Sigmoid colon (tissue), 7 donors: Measurements from ENCODE around the gene ACTN4. TPM values are rescaled to one million over a fixed set of nuclear protein-coding genes. Genes with fewer than 3 reads are reported as not detected.

Experiments used
- DNase-seq: peaks from one replicate; pipeline ENCODE4 v3.0.0-alpha.2; 2019
- H3K27ac ChIP-seq, 4 donors: fragments of 200-600 bp; sonication (generic); one replicate each; pipeline ENCODE4 v1.5.1; 2016 to 2019; ENCODE audit warnings: mild to moderate bottlenecking in 1 of 4
- H3K27me3 ChIP-seq, 3 donors: fragments of 200-600 bp; sonication (generic); one replicate each; pipeline ENCODE4 v1.5.1; 2019; ENCODE audit warnings: mild to moderate bottlenecking in 1 of 3
- H3K36me3 ChIP-seq, 4 donors: fragments of 200-600 bp; sonication (generic); one replicate each; pipeline ENCODE4 v1.5.1; 2016 to 2019
- H3K4me1 ChIP-seq, 4 donors: fragments of 200-600 bp; sonication (generic); one replicate each; pipeline ENCODE4 v1.5.1; 2017 to 2019
- H3K4me3 ChIP-seq, 4 donors: fragments of 200-600 bp; sonication (generic); one replicate each; pipeline ENCODE4 v1.5.1; 2017 to 2019; ENCODE audit warnings: mild to moderate bottlenecking in 2 of 4, moderate library complexity in 1 of 4
- H3K9me3 ChIP-seq, 4 donors: fragments of 200-600 bp in 3 of 4; sonication (generic) in 3 of 4; one replicate each; pipeline versions ENCODE4 v1.5.1 to v1.6.1; 2013 to 2019
- CTCF ChIP-seq, 4 experiments: fragments of 450-650 bp in 3 of 4; fragments of 200-600 bp in 1 of 4; IDR thresholded peaks; one replicate each; pipeline ENCODE4 v1.5.1; 2016 to 2019; ENCODE audit warnings: antibody characterized with exemption in 4 of 4, mild to moderate bottlenecking in 3 of 4, moderate library complexity in 2 of 4
- EP300 ChIP-seq, 4 donors: sonication (generic); formaldehyde crosslinking; IDR thresholded peaks; one replicate each; pipeline ENCODE4 v1.6.1; 2017; ENCODE audit warnings: antibody characterized with exemption in 4 of 4
- POLR2A ChIP-seq, 2 donors: fragments of 450-650 bp; IDR thresholded peaks; one replicate each; pipeline ENCODE4 v1.6.1; 2016; ENCODE audit warnings: antibody characterized with exemption in 2 of 2, mild to moderate bottlenecking in 2 of 2, moderate library complexity in 2 of 2
- POLR2AphosphoS5 ChIP-seq, 4 donors: sonication (generic); formaldehyde crosslinking; IDR thresholded peaks; one replicate each; pipeline ENCODE4 v1.6.1; 2017; ENCODE audit warnings: antibody characterized with exemption in 4 of 4
- WGBS, 2 donors: extraction: QIAGEN DNeasy Blood & Tissue Kit; methylation state at CpG; one replicate each; pipeline ENCODE4 v1.1.7; 2013; 5-methylcytosine and 5-hydroxymethylcytosine counted together
- intact Hi-C: fragments of 100-400 bp; cut with DNase I; formaldehyde crosslinking; loops from one replicate; pipeline ENCODE4 v1.15.1; 2023
- polyA plus RNA-seq, 3 donors: library from polyadenylated mRNA; stranded (reverse); fragments of 200-250 nt; gene quantifications; one replicate each; pipeline ENCODE4 v1.2.3, GENCODE V29; 2013
- total RNA-seq, 4 donors: library from RNA; depleted of rRNA; stranded (reverse); fragments of >200 nt; gene quantifications; one replicate each; pipeline ENCODE4 v1.1.0, GENCODE V29; 2016
- donor health status: healthy with polysubstance abuse.
- donor health status: Bipolar disorder and iron deficiency.
- donor health status: healthy.

The ACTN4 gene
- total and polyA plus RNA-seq, 7 donors, result 122 to 456 (median 176) TPM

DNA sequence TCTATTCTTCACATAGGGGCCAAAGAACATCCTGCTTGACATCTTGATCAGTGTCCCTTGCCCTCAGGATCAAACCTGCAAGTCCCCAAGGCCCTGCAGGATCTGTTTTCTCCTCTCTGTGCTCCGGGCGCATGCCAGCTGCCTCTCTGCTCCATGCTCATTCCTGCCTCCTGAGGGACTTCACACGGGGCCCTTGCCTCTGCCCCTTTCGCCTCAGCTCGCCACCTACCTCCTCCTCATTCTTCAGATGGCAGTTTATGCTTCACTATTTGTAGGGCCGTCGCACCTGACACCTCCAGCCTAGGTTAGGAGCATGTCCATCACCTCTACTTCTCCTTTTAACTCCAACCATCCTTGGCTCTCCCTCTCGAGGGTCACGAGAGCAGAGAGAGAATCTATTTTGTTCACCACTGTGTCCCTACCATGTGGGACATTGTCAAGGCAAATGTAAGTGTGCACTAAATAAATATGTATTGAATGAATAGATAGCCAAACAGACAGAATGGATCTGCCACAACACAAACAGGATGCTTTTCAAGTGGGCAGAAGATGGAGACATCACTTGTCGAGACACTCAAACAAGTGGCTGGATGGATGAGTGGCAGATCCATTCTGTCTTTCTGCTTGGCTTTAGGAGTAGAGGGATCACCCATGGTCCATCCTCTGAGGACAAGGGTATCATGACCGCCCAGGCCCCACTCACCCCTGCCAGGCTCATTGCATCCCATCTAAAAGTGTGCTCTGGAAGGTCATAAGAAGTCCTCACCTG lies 29.6 kb downstream of the ACTN4 start:
- Histone ChIP-seq H3K27me3 (no peaks in the 10 kb centered on the region), H3K36me3 (no peaks in the 10 kb centered on the region), H3K4me3 (no peak overlapping the region), H3K27ac (peak overlapping the region; percentile 80 to 97 (median 96)), H3K9me3 (no peaks in the 10 kb centered on the region), H3K4me1 (peaks cover 0 to 73% (median 69%) of the 10 kb centered on the region in 4 donors)
- intact Hi-C loops, result no loop called here
- WGBS, 2 donors, result 77 to 79% methylated on average over 11 of the region's 11 CpGs
- DNase-seq, result no peak
- no peak for TF ChIP-seq EP300 (IDR thresholded peaks at IDR 0.05)
- no peak for TF ChIP-seq POLR2AphosphoS5 (IDR thresholded peaks at IDR 0.05)
- no peak for TF ChIP-seq POLR2A (IDR thresholded peaks at IDR 0.05)
- TF ChIP-seq CTCF (IDR thresholded peaks at IDR 0.05), result no peak

DNA sequence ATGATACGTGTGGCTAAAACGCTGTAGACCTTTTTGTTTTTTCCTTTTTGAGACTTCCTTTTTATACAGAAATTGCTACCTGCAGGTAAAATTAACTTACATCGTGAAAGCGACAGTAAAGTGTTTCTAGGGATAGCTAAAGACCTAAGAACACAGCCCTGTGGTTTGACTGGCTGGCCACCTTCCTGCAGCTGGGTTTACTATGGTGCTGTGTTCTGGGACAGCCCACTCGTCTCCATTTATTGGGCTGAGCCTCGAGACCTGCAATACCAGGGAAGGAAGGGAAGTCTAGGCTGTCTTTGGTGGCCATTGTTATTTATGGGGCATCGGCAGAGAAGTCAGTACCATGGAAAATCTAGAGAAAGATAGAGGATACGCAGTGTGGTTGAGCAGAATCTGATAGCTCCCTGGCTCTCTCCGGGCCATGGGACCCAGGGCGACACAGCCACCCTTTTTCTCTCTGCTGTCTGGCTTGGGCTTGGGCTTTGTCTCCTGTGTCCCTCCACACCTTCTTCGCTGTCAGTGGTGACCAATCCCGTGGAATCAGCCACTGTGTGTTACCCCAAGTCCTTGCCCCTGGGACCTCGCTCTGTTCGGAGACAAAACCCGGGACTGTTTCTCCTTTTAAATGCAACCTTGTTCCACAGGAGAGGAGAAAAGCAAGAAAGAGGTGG lies 30.9 kb downstream of the ACTN4 start:
- intact Hi-C loops, result no loop called here
- DNase-seq, result no peak
- peaks cover 0 to 86% (median 77%) of the 10 kb centered on the region in 4 donors for H3K4me1 ChIP-seq
- peak overlapping the region; percentile 80 to 97 (median 96) for H3K27ac ChIP-seq
- no peaks in the 10 kb centered on the region for H3K27me3 ChIP-seq
- no peaks in the 10 kb centered on the region for H3K9me3 ChIP-seq
- WGBS, 2 donors, result 75 to 78% methylated on average over 15 of the region's 15 CpGs
- H3K36me3 ChIP-seq, result no peaks in the 10 kb centered on the region
- TF ChIP-seq POLR2A (IDR thresholded peaks at IDR 0.05) (no peak), EP300 (IDR thresholded peaks at IDR 0.05) (no peak), CTCF (IDR thresholded peaks at IDR 0.05) (no peak), POLR2AphosphoS5 (IDR thresholded peaks at IDR 0.05) (no peak)
- H3K4me3 ChIP-seq, result no peak overlapping the region

GRCh38 chr19:38678891-38679494 lies 31.5 kb downstream of the ACTN4 start:
- Histone ChIP-seq H3K4me3 (no peak overlapping the region), H3K27me3 (no peaks in the 10 kb centered on the region), H3K27ac (peak overlapping the region; percentile 80 to 97 (median 96)), H3K36me3 (no peaks in the 10 kb centered on the region), H3K4me1 (peaks cover 0 to 89% (median 81%) of the 10 kb centered on the region in 4 donors), H3K9me3 (no peaks in the 10 kb centered on the region)
- intact Hi-C loops, result no loop called here
- TF ChIP-seq EP300 (IDR thresholded peaks at IDR 0.05), result no peak
- TF ChIP-seq POLR2A (IDR thresholded peaks at IDR 0.05), result no peak
- TF ChIP-seq POLR2AphosphoS5 (IDR thresholded peaks at IDR 0.05), result no peak
- TF ChIP-seq CTCF (IDR thresholded peaks at IDR 0.05), result no peak
- DNase-seq, result no peak
- WGBS, 2 donors, result 77 to 84% methylated on average over 7 of the region's 7 CpGs

- no peak overlapping the region for H3K4me3 ChIP-seq
- peak overlapping the region; percentile 80 to 97 (median 96) for H3K27ac ChIP-seq
- 40 to 72% methylated on average over 4 of the region's 4 CpGs for WGBS, 2 donors
- intact Hi-C loops, result no loop called here
- no peaks in the 10 kb centered on the region for H3K27me3 ChIP-seq
- no peak for DNase-seq
- peaks cover 0 to 89% (median 81%) of the 10 kb centered on the region in 4 donors for H3K4me1 ChIP-seq
- H3K9me3 ChIP-seq, result no peaks in the 10 kb centered on the region
- TF ChIP-seq EP300 (IDR thresholded peaks at IDR 0.05), result no peak
- no peak for TF ChIP-seq POLR2AphosphoS5 (IDR thresholded peaks at IDR 0.05)
- TF ChIP-seq CTCF (IDR thresholded peaks at IDR 0.05), result no peak
- TF ChIP-seq POLR2A (IDR thresholded peaks at IDR 0.05), result no peak
- no peaks in the 10 kb centered on the region for H3K36me3 ChIP-seq
Measured at GRCh38 chr19:38679839-38680238, 32.4 kb downstream of the ACTN4 start.
